Stimulated activated CD4-positive, alpha-beta T cell treated with anti-CD3 and anti-CD28 coated beads, TNF-alpha, amount 100 ng/mL, for 24 hours (primary cell): ENCODE data around the gene GAD2.
"Not testable (repeated sequence)": the region's sequence is repeated elsewhere in the genome, so short reads cannot be mapped to it uniquely, and the experiment has no call there.

Experiments
- DNase-seq, 3 experiments: peaks; one replicate each; pipeline ENCODE4 v3.0.0-alpha.2; 2020; ENCODE audit warnings: low read depth in 3 of 3

The GAD2 gene

GRCh38 chr10:26314265-26315013, 97.9 kb downstream of the GAD2 start:
- DNase-seq = no peak

GRCh38 chr10:26318672-26319071, 102.1 kb downstream of the GAD2 start:
- no peak for DNase-seq

- no peak for DNase-seq
These were observed 106.6 kb downstream of the GAD2 start for GRCh38 chr10:26323219-26323618.

- DNase-seq = no peak
These were observed 110.3 kb downstream of the GAD2 start for GRCh38 chr10:26326851-26327250.

GRCh38 chr10:26327811-26328210, 111.2 kb downstream of the GAD2 start:
- DNase-seq = no peak

GRCh38 chr10:26331371-26331770, 114.8 kb downstream of the GAD2 start:
- no peak for DNase-seq

- no peak for DNase-seq
These were observed 117.8 kb downstream of the GAD2 start for GRCh38 chr10:26334232-26334931.

GRCh38 chr10:26334932-26335573, 118.5 kb downstream of the GAD2 start:
- DNase-seq = peak; percentile 28 to 45 (median 40)

- no peak for DNase-seq
These were observed 119.1 kb downstream of the GAD2 start for GRCh38 chr10:26335574-26336093.

GRCh38 chr10:26336979-26337378, 120.4 kb downstream of the GAD2 start:
- DNase-seq = no peak

- DNase-seq = no peak
These were observed 125.1 kb downstream of the GAD2 start for GRCh38 chr10:26341701-26342100.

GRCh38 chr10:26348821-26349417, 132.3 kb downstream of the GAD2 start:
- DNase-seq = not testable (repeated sequence)
